OCI-LY7 (cell line): ENCODE data around the gene TMEM54. TPM values are rescaled to one million over a fixed set of nuclear protein-coding genes. Genes with fewer than 3 reads are reported as not detected.

ENCODE experiments used
- BruUV-seq: library from RNA; stranded (reverse); fragments of 400-500 nt; replicated peaks from 2 replicates; lab custom pipeline; 2021; lab: Mats Ljungman, UMichigan
- CTCF ChIA-PET: fragments of 300-600 bp; sonication (Branson Sonifier 250); formaldehyde crosslinking; loops from one replicate; lab custom pipeline; 2022; ENCODE audit warnings: antibody characterized with exemption; ENCODE audit not compliant: unreplicated experiment; lab: Charles Lee
- POLR2A ChIA-PET: fragments of 300-600 bp; sonication (Branson Sonifier 250); formaldehyde crosslinking; loops from one replicate; lab custom pipeline; 2022; ENCODE audit warnings: antibody characterized with exemption; lab: Charles Lee
- DNase-seq: peaks from one replicate; pipeline ENCODE4 v3.0.0-alpha.2; 2015; ENCODE audit warnings: low spot score
- H2AFZ ChIP-seq: fragments of 200-600 bp; sonication (generic), shearing (Covaris generic); 2 replicates; pipeline ENCODE4 v1.6.1; 2014; ENCODE audit warnings: mild to moderate bottlenecking, antibody characterized with exemption, low read length, moderate library complexity
- H3K27ac ChIP-seq: fragments of 200-600 bp; sonication (generic); 2 replicates; pipeline ENCODE4 v1.5.1; 2014; ENCODE audit warnings: mixed run types, low read depth, mild to moderate bottlenecking, moderate library complexity, low read length, inconsistent platforms; ENCODE audit not compliant: poor library complexity, severe bottlenecking
- H3K36me3 ChIP-seq: fragments of 200-600 bp; sonication (generic); 2 replicates; pipeline ENCODE4 v1.6.1; 2014; ENCODE audit warnings: mild to moderate bottlenecking, antibody characterized with exemption, low read length, moderate library complexity, mixed read lengths; ENCODE audit not compliant: insufficient read depth
- H3K4me1 ChIP-seq: fragments of 200-600 bp; sonication (generic); 2 replicates; pipeline ENCODE4 v1.5.1; 2014; ENCODE audit warnings: mild to moderate bottlenecking, low read length; ENCODE audit not compliant: insufficient read depth, poor library complexity, severe bottlenecking
- H3K4me2 ChIP-seq: fragments of 200-600 bp; sonication (generic); 2 replicates; pipeline ENCODE4 v1.6.1; 2014; ENCODE audit warnings: mild to moderate bottlenecking, low read length
- H3K4me3 ChIP-seq: fragments of 200-600 bp; sonication (generic); 2 replicates; pipeline ENCODE4 v1.5.1; 2014; ENCODE audit warnings: mild to moderate bottlenecking, low read depth, low read length; ENCODE audit not compliant: poor library complexity, severe bottlenecking
- H3K79me2 ChIP-seq: fragments of 200-600 bp; sonication (generic); 2 replicates; pipeline ENCODE4 v1.6.1; 2016; ENCODE audit warnings: low read depth, mild to moderate bottlenecking, low read length, moderate library complexity, mixed read lengths; ENCODE audit not compliant: insufficient read depth
- H3K9me2 ChIP-seq: fragments of 200-600 bp; sonication (generic); 2 replicates; pipeline ENCODE4 v1.6.1; 2016; ENCODE audit warnings: mild to moderate bottlenecking, low read length, mixed read lengths; ENCODE audit not compliant: insufficient read depth
- H3K9me3 ChIP-seq: fragments of 200-600 bp; sonication (generic); 2 replicates; pipeline ENCODE4 v1.6.1; 2014; ENCODE audit warnings: mild to moderate bottlenecking, mixed run types, low read length, mixed read lengths
- H4K20me1 ChIP-seq: fragments of 200-600 bp; sonication (generic); 2 replicates; pipeline ENCODE4 v1.6.1; 2014; ENCODE audit warnings: mild to moderate bottlenecking, antibody characterized with exemption, low read length, moderate library complexity, mixed read lengths; ENCODE audit not compliant: insufficient read depth
- CTCF ChIP-seq: fragments of 200-600 bp; sonication (generic); conservative IDR thresholded peaks from 2 replicates; pipeline ENCODE4 v1.5.1; 2014; ENCODE audit warnings: mild to moderate bottlenecking, antibody characterized with exemption, low read length, moderate library complexity, mixed read lengths
- EZH2phosphoT487 ChIP-seq: fragments of 200-600 bp; sonication (generic); IDR thresholded peaks from 2 replicates; pipeline ENCODE4 v1.6.1; 2018; ENCODE audit warnings: low read depth, borderline replicate concordance, mild to moderate bottlenecking, mixed run types, antibody characterized with exemption, low read length, moderate library complexity, mixed read lengths
- intact Hi-C: fragments of 100-400 bp; cut with micrococcal nuclease; formaldehyde crosslinking; loops from one replicate; pipeline ENCODE4 v1.10.0; 2022; ENCODE audit not compliant: unreplicated experiment
- total RNA-seq, 2 experiments: library from RNA; depleted of rRNA in 1 of 2; stranded (reverse); fragments of >200 nt in 1 of 2; shearing (Covaris generic) in 1 of 2; gene quantifications; 2 replicates each; pipeline ENCODE4 v1.2.3, GENCODE V29; 2014 to 2022

TMEM54 gene
- total RNA-seq, 2 experiments from 2014 or later = 0.93 to 3.1 TPM

- Histone ChIP-seq H2AFZ (no peak overlapping the region), H4K20me1 (no peaks in the 10 kb centered on the region), H3K27ac (no peak overlapping the region), H3K9me2 (no peaks in the 10 kb centered on the region), H3K4me2 (no peak overlapping the region), H3K4me1 (no peaks in the 10 kb centered on the region), H3K79me2 (no peaks in the 10 kb centered on the region), H3K9me3 (no peaks in the 10 kb centered on the region), H3K4me3 (no peak overlapping the region), H3K36me3 (no peaks in the 10 kb centered on the region)
- DNase-seq = no peak
- CTCF ChIA-PET = no interaction called here
- POLR2A ChIA-PET = interaction anchor here (0.8 kb wide), 1 partner anchor 111 kb away, joined by 3 read pairs; no protein-coding TSS in a partner anchor
- no TSS peak for BruUV-seq
- no peak for TF ChIP-seq EZH2phosphoT487
- no peak for TF ChIP-seq CTCF
- intact Hi-C loops = no loop called here
Measured at GRCh38 chr1:32919811-32920733, 18.9 kb upstream of the TMEM54 start.

DNA sequence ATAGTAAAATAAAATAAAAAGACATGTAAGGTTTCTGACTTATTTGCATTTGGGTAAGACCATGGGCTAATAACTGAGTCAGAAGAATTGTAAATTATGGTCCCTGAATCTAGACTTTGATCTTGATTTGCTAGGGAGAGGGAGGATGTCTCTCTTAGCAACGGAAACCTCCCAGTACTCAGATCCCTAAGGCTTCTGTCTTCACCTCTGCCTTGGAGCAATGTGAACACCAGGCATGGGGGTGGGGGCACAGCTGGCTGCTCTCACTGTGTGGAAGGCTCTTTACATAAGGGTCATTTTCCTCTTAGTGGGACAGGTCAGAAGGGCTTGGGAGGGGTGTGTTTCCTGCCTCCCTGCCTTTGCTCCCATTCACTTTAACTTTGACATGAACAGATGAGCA is 17.0 kb upstream of the TMEM54 start:
- no peak for TF ChIP-seq CTCF
- no peak for TF ChIP-seq EZH2phosphoT487
- H4K20me1 ChIP-seq = no peaks in the 10 kb centered on the region
- no peaks in the 10 kb centered on the region for H3K4me1 ChIP-seq
- ChIA-PET POLR2A (interaction anchor here (0.5 kb wide), 1 partner anchor 42 kb away, joined by 3 read pairs; no protein-coding TSS in a partner anchor), CTCF (no interaction called here)
- no TSS peak for BruUV-seq
- H3K9me2 ChIP-seq = no peaks in the 10 kb centered on the region
- H3K27ac ChIP-seq = no peak overlapping the region
- intact Hi-C loops = no loop called here
- no peaks in the 10 kb centered on the region for H3K9me3 ChIP-seq
- no peaks in the 10 kb centered on the region for H3K36me3 ChIP-seq
- no peak for DNase-seq
- no peaks in the 10 kb centered on the region for H3K79me2 ChIP-seq
- H2AFZ ChIP-seq = no peak overlapping the region
- no peak overlapping the region for H3K4me3 ChIP-seq
- H3K4me2 ChIP-seq = no peak overlapping the region

DNA sequence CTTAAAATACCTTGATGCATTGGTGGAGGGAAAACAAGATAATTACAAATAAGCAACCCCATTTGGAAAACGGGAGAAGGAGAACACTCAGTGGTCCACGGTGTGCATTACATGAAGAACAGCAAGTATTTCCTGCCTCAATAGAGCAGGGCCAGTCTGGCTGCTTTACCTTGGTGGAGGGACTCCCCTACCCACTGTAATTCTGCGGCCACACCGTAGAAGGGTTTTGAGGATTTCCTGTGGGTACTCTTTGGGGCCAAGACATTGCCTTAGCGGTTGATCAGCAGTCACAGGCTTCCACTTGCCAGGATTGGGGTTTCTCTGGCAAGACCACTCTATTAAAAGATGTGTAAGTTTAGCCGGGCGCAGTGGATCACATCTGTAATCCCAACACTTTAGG is 16.3 kb upstream of the TMEM54 start:
- Histone ChIP-seq H3K4me3 (no peak overlapping the region), H3K4me1 (no peaks in the 10 kb centered on the region), H4K20me1 (no peaks in the 10 kb centered on the region), H3K4me2 (no peak overlapping the region), H3K79me2 (no peaks in the 10 kb centered on the region), H2AFZ (no peak overlapping the region), H3K9me2 (no peaks in the 10 kb centered on the region), H3K9me3 (no peaks in the 10 kb centered on the region), H3K36me3 (no peaks in the 10 kb centered on the region), H3K27ac (no peak overlapping the region)
- ChIA-PET CTCF (no interaction called here), POLR2A (no interaction called here)
- intact Hi-C loops = no loop called here
- no peak for TF ChIP-seq EZH2phosphoT487
- no peak for TF ChIP-seq CTCF
- DNase-seq = no peak
- BruUV-seq = no TSS peak
